GM18873 (cell line): Measurements from ENCODE around the gene MAPK13.
"Not testable (repeated sequence)": the region's sequence is repeated elsewhere in the genome, so short reads cannot be mapped to it uniquely, and the experiment has no call there.

Experiments used
- ATAC-seq: cut with Tn5 transposase; IDR thresholded peaks from one replicate; pipeline ENCODE4 v1.9.1; 2021; ENCODE audit warnings: mild to moderate bottlenecking, moderate library complexity, moderate number of reproducible peaks; ENCODE audit not compliant: unreplicated experiment, low FRiP score

Gene MAPK13

DNA sequence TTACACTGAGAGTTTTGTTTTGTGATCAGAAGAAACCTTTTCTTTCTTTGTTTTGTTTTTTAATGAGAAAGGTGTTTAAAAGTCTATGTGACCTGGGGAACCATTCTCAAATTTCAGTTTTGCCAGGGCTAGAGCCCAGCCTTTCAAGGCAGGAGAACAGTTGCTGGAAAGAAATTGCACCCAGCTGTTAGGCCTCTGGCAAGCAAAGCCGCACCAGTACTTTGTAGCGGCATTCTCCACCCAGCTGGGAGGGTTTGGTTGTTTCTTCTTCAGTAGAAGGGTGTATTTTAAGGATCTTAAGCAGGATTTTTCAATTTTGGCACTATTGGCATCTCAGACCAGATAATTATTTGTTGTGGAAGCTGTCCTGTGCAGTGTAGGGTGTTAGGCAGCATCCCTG is 16.6 kb upstream of the MAPK13 start:
- no peak for ATAC-seq

GRCh38 chr6:36114798-36115408 is 15.4 kb upstream of the MAPK13 start:
- no peak for ATAC-seq

DNA sequence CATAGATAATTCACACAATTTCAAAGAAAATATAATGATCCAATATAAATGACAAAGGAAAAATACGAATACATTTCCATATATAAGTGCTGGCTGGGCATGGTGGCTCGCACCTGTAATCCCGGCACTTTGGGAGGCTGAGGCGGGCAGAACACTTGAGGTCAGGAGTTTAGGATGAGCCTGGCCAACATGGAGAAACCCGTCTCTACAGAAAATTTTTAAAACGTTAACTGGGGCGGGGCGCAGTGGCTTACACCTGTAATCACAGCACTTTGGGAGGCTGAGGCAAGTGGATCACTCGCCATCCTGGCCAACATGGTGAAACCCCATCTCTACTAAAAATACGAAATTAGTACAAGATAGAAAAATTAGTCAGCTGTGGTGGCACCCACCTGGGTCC is 14.9 kb upstream of the MAPK13 start:
- no peak for ATAC-seq

DNA sequence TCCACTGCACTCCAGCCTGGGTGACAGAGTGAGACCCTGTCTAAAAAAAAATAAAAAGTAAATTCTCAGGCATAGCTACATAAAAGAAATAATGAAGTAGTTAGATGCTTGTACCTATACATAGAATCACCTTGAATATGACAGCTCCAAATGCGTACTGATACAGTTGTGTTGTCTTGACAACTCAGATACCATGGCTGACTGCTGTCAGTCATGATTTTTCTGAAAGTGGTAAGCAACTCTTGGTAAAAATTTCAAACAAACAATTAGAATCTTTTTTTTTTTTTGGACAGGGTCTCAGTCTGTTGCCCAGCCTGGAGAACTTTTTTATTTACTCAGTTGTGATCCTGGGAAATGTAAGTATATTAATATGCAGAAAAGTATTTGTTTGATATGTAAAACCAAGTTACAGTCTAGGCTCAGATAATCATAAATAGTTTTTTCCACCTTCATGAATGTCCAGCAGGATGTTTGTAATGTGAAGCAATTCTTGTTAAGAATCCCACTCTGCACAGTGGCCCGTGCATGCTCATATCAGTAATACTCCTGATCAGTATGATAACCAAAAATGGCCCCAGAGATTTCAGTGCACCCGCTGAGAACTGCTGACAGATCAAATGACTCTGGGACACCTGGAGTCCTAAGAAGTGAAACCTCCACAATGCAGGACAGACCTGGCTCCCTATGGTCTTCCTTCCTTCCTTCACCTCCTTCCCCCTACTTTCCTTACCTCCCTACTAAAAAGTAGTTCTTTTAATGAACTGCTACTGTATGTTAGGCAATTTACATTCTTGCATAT is 14.0 kb upstream of the MAPK13 start:
- ATAC-seq: no peak

DNA sequence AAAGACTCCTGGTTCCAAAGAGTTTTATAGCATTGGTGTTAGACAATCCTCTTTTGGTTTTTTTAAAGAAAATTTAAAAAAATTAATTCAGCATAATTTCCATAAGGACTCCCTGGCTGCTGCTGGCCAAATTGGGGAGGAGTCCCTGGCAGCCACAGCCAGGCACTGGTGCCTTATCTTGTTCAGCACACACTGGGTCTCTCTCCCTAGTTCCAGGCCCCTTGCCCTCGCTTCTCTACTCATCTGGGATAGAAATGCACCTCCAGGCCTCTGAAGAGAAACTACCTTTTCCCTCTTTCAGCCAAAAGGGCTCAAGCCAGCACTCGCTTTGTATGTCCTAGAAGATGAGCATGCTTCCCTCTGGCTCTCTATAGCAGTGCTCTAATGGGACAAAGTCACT is 13.4 kb upstream of the MAPK13 start:
- no peak for ATAC-seq

- no peak for ATAC-seq
These were observed 12.4 kb upstream of the MAPK13 start for GRCh38 chr6:36117658-36118549.

- ATAC-seq: no peak
These were observed 11.7 kb upstream of the MAPK13 start for GRCh38 chr6:36118550-36119107.

DNA sequence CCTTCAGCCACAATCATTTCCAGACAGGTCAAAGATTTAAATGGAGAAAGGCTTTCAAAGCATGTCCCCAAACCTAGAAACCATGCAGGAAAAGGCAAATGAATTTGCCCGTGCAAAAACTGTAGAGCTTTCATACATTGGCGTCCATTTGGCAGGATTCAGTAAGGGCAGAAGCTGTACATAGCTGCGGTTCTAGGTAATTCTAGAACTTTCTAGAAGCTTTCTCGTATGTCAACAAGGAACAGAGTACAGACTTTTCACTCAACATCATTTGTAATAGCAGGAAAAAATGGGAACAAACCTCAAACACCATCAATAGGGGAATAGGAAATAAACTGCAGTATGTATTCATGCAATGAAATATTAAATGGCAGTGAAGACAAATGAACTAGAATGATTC is 11.1 kb upstream of the MAPK13 start:
- ATAC-seq: no peak

GRCh38 chr6:36120018-36120417 is 10.3 kb upstream of the MAPK13 start:
- ATAC-seq: no peak

DNA sequence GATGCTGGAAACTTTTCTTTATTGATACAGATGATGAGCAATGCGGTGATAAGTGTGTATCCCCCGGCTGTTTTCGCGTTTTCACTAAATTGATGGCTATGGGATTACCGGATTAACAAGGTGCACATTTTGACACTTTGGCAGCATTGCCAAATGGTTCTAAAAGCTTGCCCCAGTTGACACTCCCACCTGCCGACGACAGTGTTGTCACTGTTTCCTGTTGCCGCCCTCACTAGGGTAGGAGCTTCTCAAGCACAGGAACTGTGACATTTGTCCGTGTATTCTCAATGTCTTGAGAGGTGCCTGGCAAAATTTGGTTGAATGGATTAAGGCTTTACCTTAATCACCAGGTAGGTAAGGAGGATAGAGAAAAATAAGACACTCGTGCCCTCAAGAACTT is 9.8 kb upstream of the MAPK13 start:
- ATAC-seq: no peak

DNA sequence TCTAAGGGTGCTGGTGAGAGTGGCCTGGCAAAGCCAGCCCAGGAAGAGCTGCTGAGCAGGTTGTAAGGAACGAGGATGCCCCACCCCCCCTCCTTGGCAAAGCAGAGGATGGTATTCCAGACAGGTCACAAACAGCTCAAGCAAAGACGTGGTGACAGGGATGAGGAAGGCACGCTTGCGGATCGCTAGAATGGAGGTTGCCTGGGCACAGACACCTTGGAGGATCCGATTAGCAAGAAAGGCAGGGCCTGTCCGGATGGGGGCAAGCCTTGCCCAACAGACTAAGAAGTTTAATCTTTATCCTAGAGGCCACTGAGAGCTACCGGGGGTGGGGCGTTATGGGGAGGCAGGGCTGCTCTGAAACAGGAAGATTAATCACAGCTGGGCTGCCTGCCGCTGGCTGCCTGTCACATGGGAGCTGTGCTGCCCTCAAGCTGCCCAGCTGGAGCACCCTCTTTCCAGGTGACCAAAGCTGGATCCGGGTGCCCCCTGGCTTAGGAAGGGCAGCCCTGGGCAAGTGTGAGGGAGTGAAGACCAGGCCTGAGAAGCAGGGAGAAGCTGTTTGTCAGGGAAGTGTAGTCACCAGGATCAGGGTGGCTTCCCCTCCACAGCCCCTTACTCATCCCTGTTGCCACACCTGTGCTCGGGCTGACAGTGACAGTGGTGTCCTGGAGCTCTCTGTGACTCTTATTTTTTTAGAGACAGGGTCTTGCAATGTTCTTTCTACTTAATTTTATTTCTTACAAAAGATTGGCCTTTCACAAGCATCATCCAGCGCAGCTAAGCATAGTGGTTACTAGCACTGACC is 9.1 kb upstream of the MAPK13 start:
- no peak for ATAC-seq

DNA sequence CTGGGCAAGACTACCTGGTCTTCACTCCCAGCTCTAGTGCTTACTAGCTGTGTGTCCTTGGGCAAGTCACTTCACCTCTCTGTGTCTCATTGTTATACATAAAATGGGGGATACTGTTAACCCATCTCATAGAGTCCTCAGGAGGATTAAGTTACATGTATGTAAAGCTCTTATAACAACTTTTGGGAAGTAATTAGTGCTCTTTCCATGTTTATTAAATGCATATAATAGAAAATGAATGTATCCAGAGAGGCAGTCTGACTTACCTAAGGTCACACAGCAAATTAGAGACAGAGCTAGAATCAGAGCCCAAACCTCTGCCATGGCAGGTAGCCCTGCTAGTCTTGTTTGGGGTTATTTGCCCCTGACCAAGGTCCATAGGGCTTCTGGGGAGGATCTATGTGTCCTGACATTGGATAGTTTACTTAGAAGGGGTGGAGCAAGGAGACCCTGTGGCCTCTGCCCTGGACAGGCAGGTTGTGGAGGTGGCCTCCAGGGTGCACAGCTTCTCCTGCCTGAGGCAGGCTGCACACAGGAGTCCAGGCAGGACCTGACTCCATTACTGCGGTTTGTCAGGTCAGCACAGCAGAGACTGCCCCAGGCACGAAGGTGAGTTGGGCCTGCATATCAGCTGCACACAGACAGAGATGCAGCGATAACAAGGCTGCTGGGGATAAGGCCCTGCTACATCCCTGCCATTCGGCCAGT is 8.4 kb upstream of the MAPK13 start:
- ATAC-seq: no peak

- ATAC-seq: no peak
These were observed 7.6 kb upstream of the MAPK13 start for GRCh38 chr6:36122495-36123269.

GRCh38 chr6:36123270-36124139 is 6.8 kb upstream of the MAPK13 start:
- no peak for ATAC-seq

- not testable (repeated sequence) for ATAC-seq
These were observed 6.0 kb upstream of the MAPK13 start for GRCh38 chr6:36124346-36124745.

GRCh38 chr6:36124881-36125280 is 5.4 kb upstream of the MAPK13 start:
- ATAC-seq: no peak

DNA sequence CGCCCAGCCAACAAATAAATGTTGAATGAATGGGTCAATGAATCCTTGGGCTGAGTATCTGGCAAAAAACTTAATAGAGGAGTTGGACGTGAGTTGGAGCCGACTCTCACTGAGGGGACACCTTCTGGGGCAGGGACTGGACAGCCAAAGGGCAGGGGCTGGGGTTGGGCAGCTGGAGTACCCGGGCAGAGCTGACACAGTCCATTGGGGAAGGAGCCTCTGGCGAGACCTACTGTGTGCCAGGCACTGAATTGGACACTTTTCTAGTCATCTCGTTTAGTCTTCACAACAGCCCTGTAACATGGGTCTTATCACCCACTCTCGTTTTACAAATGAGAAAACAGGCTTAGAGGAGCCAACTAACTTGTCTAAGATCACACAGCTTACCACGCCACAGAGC is 4.7 kb upstream of the MAPK13 start:
- no peak for ATAC-seq

DNA sequence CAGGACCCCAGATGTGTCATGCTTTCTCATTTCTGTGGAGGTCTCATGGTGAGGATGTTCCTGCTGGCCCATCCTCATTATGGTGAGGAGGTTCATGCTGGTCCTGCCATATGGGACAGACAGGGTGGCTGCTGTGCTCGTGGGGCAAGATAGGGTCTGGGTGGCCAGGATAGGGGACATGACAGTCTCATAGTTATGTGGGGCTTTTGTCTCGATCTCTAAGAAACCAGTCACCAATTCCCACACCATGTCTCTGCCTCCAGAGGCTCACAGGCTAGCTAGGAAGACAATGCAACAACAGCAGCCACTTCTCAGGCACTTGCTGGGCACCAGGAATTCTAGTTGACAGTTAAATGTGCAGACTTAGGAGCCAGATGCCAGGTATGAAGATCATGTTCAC is 4.2 kb upstream of the MAPK13 start:
- no peak for ATAC-seq
